Measurements from ENCODE around the gene RFTN1.

Gene RFTN1

DNA sequence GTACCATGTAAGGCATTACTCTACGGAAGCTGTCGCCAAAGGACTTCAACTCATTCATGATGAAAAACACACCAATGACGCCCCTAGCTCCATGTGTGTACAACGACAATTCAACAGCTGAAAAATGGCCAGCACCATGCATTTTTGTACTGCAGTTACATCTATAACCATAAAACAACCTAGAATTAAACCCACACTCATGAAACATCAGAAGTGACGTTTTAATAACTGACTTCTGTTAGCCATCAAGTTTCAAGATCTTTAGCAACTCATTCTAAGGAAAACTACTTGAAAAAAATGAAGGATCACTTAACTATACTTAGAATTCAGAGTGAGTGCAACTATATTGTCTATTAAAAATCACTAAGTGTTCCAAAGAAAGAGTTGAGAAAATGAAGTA is 84.9 kb downstream of the RFTN1 start:
- ATAC-seq, result no peak
- TF ChIP-seq ZFP3 (CRISPR knock-in tag; IDR thresholded peaks at IDR 0.05) (no peak), OSR1 (CRISPR knock-in tag; IDR thresholded peaks at IDR 0.05) (no peak), ARNTL (CRISPR knock-in tag; IDR thresholded peaks at IDR 0.05; ENCODE audit: borderline replicate concordance, low read depth) (no peak), BACH2 (CRISPR knock-in tag; IDR thresholded peaks at IDR 0.05; ENCODE audit: borderline replicate concordance) (no peak), ZNF70 (CRISPR knock-in tag; IDR thresholded peaks at IDR 0.05) (no peak), ZFP30 (CRISPR knock-in tag; IDR thresholded peaks at IDR 0.05) (no peak), ZNF565 (CRISPR knock-in tag; conservative IDR thresholded peaks at IDR 0.05; ENCODE audit: low read depth) (no peak), GLIS3 (CRISPR knock-in tag; IDR thresholded peaks at IDR 0.05) (no peak), TOX (CRISPR knock-in tag; IDR thresholded peaks at IDR 0.05; ENCODE audit: borderline replicate concordance) (no peak), ISL1 (CRISPR knock-in tag; IDR thresholded peaks at IDR 0.05) (no peak), ESRRG (CRISPR knock-in tag; IDR thresholded peaks at IDR 0.05) (no peak), CSDC2 (CRISPR knock-in tag; IDR thresholded peaks at IDR 0.05) (no peak)

DNA sequence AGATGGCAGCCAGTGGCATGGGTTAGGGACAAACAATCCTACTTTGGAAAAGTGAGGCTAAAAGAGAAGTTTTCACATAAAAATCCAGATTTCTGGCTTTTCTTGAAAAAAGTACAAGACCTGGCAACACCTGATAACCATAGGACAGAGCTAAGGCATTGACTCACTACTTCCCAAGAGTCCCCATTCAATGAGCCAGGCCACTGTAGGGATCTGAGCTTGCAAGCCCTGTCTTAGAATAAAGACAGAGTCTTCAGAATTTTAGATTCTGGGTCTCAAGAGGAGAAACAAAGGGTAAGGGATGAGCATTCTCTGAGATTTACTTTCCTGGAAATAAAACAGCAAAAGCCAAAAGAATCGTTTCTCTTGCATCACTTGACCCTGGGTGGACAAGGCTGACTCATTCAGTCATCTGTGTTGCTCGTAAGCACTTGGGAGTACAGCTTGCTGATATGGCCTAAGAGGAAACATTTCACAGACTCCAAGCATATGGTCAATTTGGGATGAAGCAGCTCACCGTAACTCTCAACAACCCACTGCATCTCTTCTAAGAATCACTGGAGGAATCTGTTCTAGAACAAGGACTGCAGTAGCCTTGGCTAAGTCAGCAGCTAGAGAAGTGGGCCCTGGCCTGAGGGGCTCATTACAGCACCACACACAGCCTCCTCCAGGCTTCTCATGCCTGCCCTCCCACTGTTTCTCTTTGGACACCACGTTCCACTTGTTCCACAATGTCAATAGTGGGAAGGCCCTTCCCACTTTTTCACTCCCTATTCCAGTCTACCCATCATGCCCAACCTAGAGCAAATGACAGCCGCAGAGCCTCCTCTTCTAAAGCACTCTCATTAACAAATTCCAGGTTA is 86.2 kb downstream of the RFTN1 start:
- ATAC-seq, result peak; percentile 84
- TF ChIP-seq ISL1 (CRISPR knock-in tag; IDR thresholded peaks at IDR 0.05) (peak; percentile 29), ZC3H10 (CRISPR knock-in tag; IDR thresholded peaks at IDR 0.05) (no peak)

DNA sequence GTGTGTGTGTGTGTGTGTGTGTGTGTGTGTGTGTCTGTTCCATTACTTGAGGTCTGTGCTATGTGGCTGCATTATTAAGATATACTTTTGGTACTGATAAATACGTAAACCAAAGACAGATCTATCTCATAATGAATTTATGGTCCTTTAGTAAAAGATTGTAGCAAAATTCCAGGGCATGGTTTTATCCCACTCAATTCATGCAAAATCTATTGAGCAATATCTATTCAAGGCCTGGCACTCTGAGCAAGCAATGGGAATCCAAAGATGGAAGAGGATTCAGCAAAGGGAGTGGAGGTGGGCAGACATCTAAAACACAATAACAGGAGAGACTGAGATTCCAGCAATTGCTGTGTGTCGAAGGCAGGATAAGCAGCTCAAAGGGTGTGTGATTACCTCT is 86.8 kb downstream of the RFTN1 start:
- ATAC-seq, result no peak
- no peak for TF ChIP-seq CREB5 (CRISPR knock-in tag; IDR thresholded peaks at IDR 0.05; ENCODE audit: low read depth)
- TF ChIP-seq PATZ1 (CRISPR knock-in tag; IDR thresholded peaks at IDR 0.05; ENCODE audit: borderline replicate concordance), result no peak
- no peak for TF ChIP-seq TSHZ2 (CRISPR knock-in tag; IDR thresholded peaks at IDR 0.05)
- TF ChIP-seq, protein P1, sequence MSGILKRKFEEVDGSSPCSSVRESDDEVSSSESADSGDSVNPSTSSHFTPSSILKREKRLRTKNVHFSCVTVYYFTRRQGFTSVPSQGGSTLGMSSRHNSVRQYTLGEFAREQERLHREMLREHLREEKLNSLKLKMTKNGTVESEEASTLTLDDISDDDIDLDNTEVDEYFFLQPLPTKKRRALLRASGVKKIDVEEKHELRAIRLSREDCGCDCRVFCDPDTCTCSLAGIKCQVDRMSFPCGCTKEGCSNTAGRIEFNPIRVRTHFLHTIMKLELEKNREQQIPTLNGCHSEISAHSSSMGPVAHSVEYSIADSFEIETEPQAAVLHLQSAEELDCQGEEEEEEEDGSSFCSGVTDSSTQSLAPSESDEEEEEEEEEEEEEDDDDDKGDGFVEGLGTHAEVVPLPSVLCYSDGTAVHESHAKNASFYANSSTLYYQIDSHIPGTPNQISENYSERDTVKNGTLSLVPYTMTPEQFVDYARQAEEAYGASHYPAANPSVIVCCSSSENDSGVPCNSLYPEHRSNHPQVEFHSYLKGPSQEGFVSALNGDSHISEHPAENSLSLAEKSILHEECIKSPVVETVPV (CRISPR knock-in tag; IDR thresholded peaks at IDR 0.05), result no peak
- TF ChIP-seq TCF4 (CRISPR knock-in tag; IDR thresholded peaks at IDR 0.05; ENCODE audit: borderline replicate concordance), result no peak
- TF ChIP-seq OSR1 (CRISPR knock-in tag; IDR thresholded peaks at IDR 0.05), result no peak
- no peak for TF ChIP-seq ZC3H10 (CRISPR knock-in tag; IDR thresholded peaks at IDR 0.05)
- TF ChIP-seq TOX (CRISPR knock-in tag; IDR thresholded peaks at IDR 0.05; ENCODE audit: borderline replicate concordance), result no peak
- TF ChIP-seq ZNF565 (CRISPR knock-in tag; conservative IDR thresholded peaks at IDR 0.05; ENCODE audit: low read depth), result no peak
- TF ChIP-seq POU6F1 (CRISPR knock-in tag; IDR thresholded peaks at IDR 0.05; ENCODE audit: borderline replicate concordance, low read depth), result no peak
- no peak for TF ChIP-seq RARB (CRISPR knock-in tag; IDR thresholded peaks at IDR 0.05)
- TF ChIP-seq ZNF70 (CRISPR knock-in tag; IDR thresholded peaks at IDR 0.05), result no peak
- TF ChIP-seq GLIS3 (CRISPR knock-in tag; IDR thresholded peaks at IDR 0.05), result no peak
- no peak for TF ChIP-seq ISL1 (CRISPR knock-in tag; IDR thresholded peaks at IDR 0.05)
- no peak for TF ChIP-seq ESRRG (CRISPR knock-in tag; IDR thresholded peaks at IDR 0.05)
- no peak for TF ChIP-seq SNAI2 (CRISPR knock-in tag; IDR thresholded peaks at IDR 0.05)
- no peak for TF ChIP-seq ZNF8 (CRISPR knock-in tag; IDR thresholded peaks at IDR 0.05)
- TF ChIP-seq ARNTL (CRISPR knock-in tag; IDR thresholded peaks at IDR 0.05; ENCODE audit: borderline replicate concordance, low read depth), result no peak
- TF ChIP-seq BACH2 (CRISPR knock-in tag; IDR thresholded peaks at IDR 0.05; ENCODE audit: borderline replicate concordance), result no peak
